MM.1S (cell line): ENCODE results near the gene DGKI.

Experiments used
- CTCF ChIP-seq: fragments of 300-600 bp; sonication (generic); IDR thresholded peaks from 2 replicates; pipeline ENCODE4 v1.5.1; 2016; ENCODE audit warnings: antibody characterized with exemption, low read length, mixed read lengths
- EZH2 ChIP-seq: fragments of 300-600 bp; sonication (generic); optimal IDR thresholded peaks from 2 replicates; pipeline ENCODE3; 2017; ENCODE audit warnings: low read depth, mild to moderate bottlenecking, antibody characterized with exemption, low read length, mixed read lengths

GRCh38 chr7:137768366-137768765, 78.4 kb downstream of the DGKI start:
- TF ChIP-seq CTCF (no peak), EZH2 (no peak)
